Mesenchymal stem cell (in vitro differentiated cells and primary cell): ENCODE measurements around the gene SYNE1.
A peak's percentile ranks its signal among the peaks of the same experiment; 100 is the strongest.

Experiments
- DNase-seq: peaks from one replicate; pipeline ENCODE4 v3.0.0-alpha.2; 2013
- H2AFZ ChIP-seq: one replicate; pipeline ENCODE4 v1.6.1; 2013; ENCODE audit warnings: low read depth, mild to moderate bottlenecking, control low read depth, inconsistent platforms, low read length, moderate library complexity
- H2AK5ac ChIP-seq: 2 replicates; pipeline ENCODE4 v1.6.1; 2013; ENCODE audit warnings: low read length, moderate library complexity, mild to moderate bottlenecking, inconsistent platforms; ENCODE audit not compliant: severe bottlenecking
- H2BK120ac ChIP-seq: one replicate; pipeline ENCODE4 v1.6.1; 2013; ENCODE audit warnings: low read depth, mild to moderate bottlenecking, inconsistent platforms, low read length, moderate library complexity
- H2BK12ac ChIP-seq, 2 experiments: one replicate each; pipeline ENCODE4 v1.6.1; 2013; ENCODE audit warnings: inconsistent platforms in 2 of 2, low read length in 2 of 2, mild to moderate bottlenecking in 2 of 2, moderate library complexity in 2 of 2, control low read depth in 1 of 2
- H2BK15ac ChIP-seq: one replicate; pipeline ENCODE4 v1.6.1; 2013; ENCODE audit warnings: mild to moderate bottlenecking, low read depth, inconsistent platforms; ENCODE audit not compliant: poor library complexity, severe bottlenecking
- H2BK5ac ChIP-seq: 2 replicates; pipeline ENCODE4 v1.6.1; 2013; ENCODE audit warnings: low read depth, mild to moderate bottlenecking, low read length, control low read depth, inconsistent platforms; ENCODE audit not compliant: poor library complexity, severe bottlenecking
- H3K14ac ChIP-seq, 2 experiments: one replicate each; pipeline ENCODE4 v1.6.1; 2013; ENCODE audit warnings: inconsistent platforms in 2 of 2, low read length in 2 of 2, control low read depth in 1 of 2, mild to moderate bottlenecking in 1 of 2, moderate library complexity in 1 of 2
- H3K18ac ChIP-seq, 2 experiments: one replicate each; pipeline ENCODE4 v1.6.1; 2013; ENCODE audit warnings: inconsistent platforms in 2 of 2, low read length in 2 of 2, control low read depth in 1 of 2, low read depth in 1 of 2, mild to moderate bottlenecking in 1 of 2
- H3K23ac ChIP-seq, 2 experiments: one replicate each; pipeline ENCODE4 v1.6.1; 2013; ENCODE audit warnings: inconsistent platforms in 2 of 2, low read length in 2 of 2, mild to moderate bottlenecking in 2 of 2, moderate library complexity in 2 of 2, control low read depth in 1 of 2
- H3K27ac ChIP-seq: 2 replicates; pipeline ENCODE4 v1.5.1; 2013; ENCODE audit warnings: mild to moderate bottlenecking, moderate library complexity, low read length, control low read depth, inconsistent platforms; ENCODE audit not compliant: poor library complexity, severe bottlenecking
- H3K27me3 ChIP-seq, 2 experiments: 2 replicates each; pipeline versions ENCODE4 v1.6.1 to v1.7.0; 2013; ENCODE audit warnings: low read length in 2 of 2, mild to moderate bottlenecking in 2 of 2, moderate library complexity in 2 of 2, control low read depth in 1 of 2, inconsistent platforms in 1 of 2; ENCODE audit not compliant: control insufficient read depth in 1 of 2, insufficient read depth in 1 of 2
- H3K36me3 ChIP-seq, 2 experiments: 2 replicates each; pipeline versions ENCODE4 v1.6.1 to v1.7.0; 2013; ENCODE audit warnings: low read length in 2 of 2, control low read depth in 1 of 2, inconsistent platforms in 1 of 2, low read depth in 1 of 2, mild to moderate bottlenecking in 1 of 2; ENCODE audit not compliant: insufficient read depth in 2 of 2, control insufficient read depth in 1 of 2
- H3K4ac ChIP-seq, 2 experiments: one replicate each; pipeline ENCODE4 v1.6.1; 2013; ENCODE audit warnings: inconsistent platforms in 2 of 2, low read length in 2 of 2, mild to moderate bottlenecking in 2 of 2, moderate library complexity in 2 of 2, control low read depth in 1 of 2, low read depth in 1 of 2
- H3K4me1 ChIP-seq: 2 replicates; pipeline ENCODE4 v1.6.1; 2013; ENCODE audit warnings: low read depth, low read length, control low read depth; ENCODE audit not compliant: control insufficient read depth, insufficient read depth
- H3K4me2 ChIP-seq: 2 replicates; pipeline ENCODE4 v1.6.1; 2013; ENCODE audit warnings: low read length, mild to moderate bottlenecking, inconsistent platforms; ENCODE audit not compliant: poor library complexity, severe bottlenecking
- H3K4me3 ChIP-seq, 2 experiments: 2 replicates each; pipeline versions ENCODE4 v1.5.1 to v1.7.0; 2013; ENCODE audit warnings: low read length in 2 of 2, mild to moderate bottlenecking in 2 of 2, control low read depth in 1 of 2, low read depth in 1 of 2; ENCODE audit not compliant: insufficient read depth in 1 of 2
- H3K79me1 ChIP-seq: replicated peaks from 2 replicates; pipeline ENCODE4 v1.6.1; 2013; ENCODE audit warnings: mild to moderate bottlenecking, control low read depth, low read length, inconsistent platforms; ENCODE audit not compliant: poor library complexity, severe bottlenecking
- H3K9ac ChIP-seq: 2 replicates; pipeline ENCODE4 v1.7.0; 2013; ENCODE audit warnings: mild to moderate bottlenecking, low read length, moderate library complexity
- H3K9me3 ChIP-seq: 2 replicates; pipeline ENCODE4 v1.7.0; 2013; ENCODE audit warnings: mild to moderate bottlenecking, low read length; ENCODE audit not compliant: control insufficient read depth
- H4K8ac ChIP-seq: one replicate; pipeline ENCODE4 v1.6.1; 2013; ENCODE audit warnings: inconsistent platforms, mild to moderate bottlenecking, low read length, moderate library complexity
- H4K91ac ChIP-seq: one replicate; pipeline ENCODE4 v1.6.1; 2013; ENCODE audit warnings: mild to moderate bottlenecking, low read length, inconsistent platforms
- WGBS: methylation state at CpG from one replicate; pipeline ENCODE4 v1.1.7; 2013; ENCODE audit warnings: mixed read lengths; 5-methylcytosine and 5-hydroxymethylcytosine counted together

The SYNE1 gene

GRCh38 chr6:152170313-152170701, 466.9 kb downstream of the SYNE1 start:
- WGBS, result 85% methylated on average over 4 of the region's 4 CpGs
- H2BK15ac ChIP-seq, result no peak overlapping the region

GRCh38 chr6:152167641-152168603, 469.2 kb downstream of the SYNE1 start:
- H3K18ac ChIP-seq, result peak overlapping the region; percentile 19 to 34
- no peak overlapping the region for H3K27ac ChIP-seq
- no peak overlapping the region for H3K4me3 ChIP-seq
- H3K27me3 ChIP-seq, result no peaks in the 10 kb centered on the region
- H3K79me1 ChIP-seq, result no peaks in the 10 kb centered on the region
- no peak overlapping the region for H3K14ac ChIP-seq
- H2BK12ac ChIP-seq, result no peak overlapping the region
- peak; percentile 22 for DNase-seq
- H4K91ac ChIP-seq, result no peak overlapping the region
- H3K23ac ChIP-seq, result no peak overlapping the region
- no peak overlapping the region for H3K4me2 ChIP-seq
- no peak overlapping the region for H2BK120ac ChIP-seq
- H3K4me1 ChIP-seq, result no peaks in the 10 kb centered on the region
- WGBS, result 89% methylated on average over 10 of the region's 13 CpGs
- no peak overlapping the region for H3K9ac ChIP-seq
- no peak overlapping the region for H2AK5ac ChIP-seq
- no peak overlapping the region for H2AFZ ChIP-seq
- H4K8ac ChIP-seq, result no peak overlapping the region
- no peak overlapping the region for H2BK15ac ChIP-seq
- H3K36me3 ChIP-seq, result peaks cover 7 to 64% of the 10 kb centered on the region in 2 experiments
- no peak overlapping the region for H2BK5ac ChIP-seq
- H3K4ac ChIP-seq, result no peak overlapping the region
- no peaks in the 10 kb centered on the region for H3K9me3 ChIP-seq

More at GRCh38 chr6:152170313-152170701, 466.9 kb downstream of the SYNE1 start:
- DNase-seq, result no peak
- Histone ChIP-seq H3K27me3 (no peaks in the 10 kb centered on the region), H3K27ac (no peak overlapping the region), H4K8ac (no peak overlapping the region), H3K79me1 (no peaks in the 10 kb centered on the region), H2BK12ac (no peak overlapping the region), H3K14ac (no peak overlapping the region), H2BK120ac (no peak overlapping the region), H3K4me3 (no peak overlapping the region), H3K18ac (no peak overlapping the region), H3K36me3 (peaks cover 2 to 62% of the 10 kb centered on the region in 2 experiments), H3K23ac (no peak overlapping the region), H3K4me2 (no peak overlapping the region), H2AK5ac (no peak overlapping the region), H3K9ac (no peak overlapping the region), H3K9me3 (no peaks in the 10 kb centered on the region), H2BK5ac (no peak overlapping the region), H4K91ac (no peak overlapping the region), H3K4me1 (no peaks in the 10 kb centered on the region), H3K4ac (no peak overlapping the region), H2AFZ (no peak overlapping the region)

- Histone ChIP-seq H3K4me2 (no peak overlapping the region), H2BK5ac (no peak overlapping the region), H2BK15ac (no peak overlapping the region), H3K4ac (no peak overlapping the region), H3K4me3 (no peak overlapping the region), H3K27me3 (no peaks in the 10 kb centered on the region), H3K18ac (no peak overlapping the region), H3K9ac (no peak overlapping the region), H4K91ac (no peak overlapping the region), H3K14ac (no peak overlapping the region), H2BK12ac (no peak overlapping the region), H2AFZ (no peak overlapping the region), H3K36me3 (peaks cover 7 to 60% of the 10 kb centered on the region in 2 experiments), H2AK5ac (no peak overlapping the region), H3K9me3 (no peaks in the 10 kb centered on the region), H3K79me1 (no peaks in the 10 kb centered on the region), H3K27ac (no peak overlapping the region), H3K23ac (no peak overlapping the region), H2BK120ac (no peak overlapping the region), H4K8ac (no peak overlapping the region), H3K4me1 (no peaks in the 10 kb centered on the region)
- WGBS, result 94% methylated on average over 5 of the region's 5 CpGs
- no peak for DNase-seq
These were observed 470.3 kb downstream of the SYNE1 start for GRCh38 chr6:152166897-152167296.

- H3K27ac ChIP-seq, result no peak overlapping the region
- no peak overlapping the region for H3K14ac ChIP-seq
- no peak overlapping the region for H2BK12ac ChIP-seq
- no peak for DNase-seq
- H2BK120ac ChIP-seq, result no peak overlapping the region
- H3K18ac ChIP-seq, result no peak overlapping the region
- WGBS, result 98% methylated on average over 2 of the region's 4 CpGs
- H2BK15ac ChIP-seq, result no peak overlapping the region
- no peak overlapping the region for H4K8ac ChIP-seq
- no peak overlapping the region for H3K4me3 ChIP-seq
- H3K4me1 ChIP-seq, result peaks cover 2% of the 10 kb centered on the region
- no peak overlapping the region for H2BK5ac ChIP-seq
- H4K91ac ChIP-seq, result no peak overlapping the region
- H2AK5ac ChIP-seq, result no peak overlapping the region
- peaks cover 7 to 60% of the 10 kb centered on the region in 2 experiments for H3K36me3 ChIP-seq
- H3K23ac ChIP-seq, result no peak overlapping the region
- H3K4ac ChIP-seq, result no peak overlapping the region
- no peaks in the 10 kb centered on the region for H3K27me3 ChIP-seq
- H3K9ac ChIP-seq, result no peak overlapping the region
- H3K4me2 ChIP-seq, result no peak overlapping the region
- no peaks in the 10 kb centered on the region for H3K9me3 ChIP-seq
- no peaks in the 10 kb centered on the region for H3K79me1 ChIP-seq
- no peak overlapping the region for H2AFZ ChIP-seq
These were observed 470.7 kb downstream of the SYNE1 start for GRCh38 chr6:152166497-152166896.
